Activated CD8-positive, alpha-beta T cell treated with anti-CD3 and anti-CD28 coated beads for 36 hours (primary cell): Measurements from ENCODE around the gene NFKBIZ. TPM values are rescaled to one million over a fixed set of nuclear protein-coding genes. Genes with fewer than 3 reads are reported as not detected.

ENCODE experiments used
- ATAC-seq: fragments of 200-7000 bp; cut with Tn5 transposase; one replicate; pipeline ENCODE4 v1.10.0; 2021; ENCODE audit warnings: mild to moderate bottlenecking, moderate library complexity
- CTCF ChIA-PET: fragments of 350-600 bp; sonication (Branson Sonifier 250); formaldehyde crosslinking; loops from one replicate; lab custom pipeline; 2021; ENCODE audit warnings: antibody characterized with exemption; lab: Charles Lee
- POLR2A ChIA-PET: fragments of 350-600 bp; sonication (Branson Sonifier 250); formaldehyde crosslinking; loops from one replicate; lab custom pipeline; 2021; ENCODE audit warnings: antibody characterized with exemption; lab: Charles Lee
- DNase-seq: peaks from one replicate; pipeline ENCODE4 v3.0.0-alpha.2; 2020
- H3K27ac Mint-ChIP-seq: one replicate; pipeline ENCODE4 v1.8.0; 2021; ENCODE audit warnings: mild to moderate bottlenecking, mixed read lengths
- H3K27me3 Mint-ChIP-seq: one replicate; pipeline ENCODE4 v1.8.0; 2021; ENCODE audit warnings: mixed read lengths
- H3K36me3 Mint-ChIP-seq: one replicate; pipeline ENCODE4 v1.8.0; 2021; ENCODE audit warnings: low read depth, mixed read lengths
- H3K4me1 Mint-ChIP-seq: one replicate; pipeline ENCODE4 v1.8.0; 2021; ENCODE audit warnings: low read depth, mixed read lengths
- H3K4me3 Mint-ChIP-seq: one replicate; pipeline ENCODE4 v1.8.0; 2021; ENCODE audit warnings: mild to moderate bottlenecking, moderate library complexity, mixed read lengths
- H3K9me3 Mint-ChIP-seq: one replicate; pipeline ENCODE4 v1.8.0; 2021; ENCODE audit warnings: mixed read lengths
- CTCF ChIP-seq: fragments of 200-600 bp; IDR thresholded peaks from one replicate; pipeline ENCODE4 v1.8.0; 2022; ENCODE audit warnings: antibody characterized with exemption, mild to moderate bottlenecking
- intact Hi-C: fragments of 100-400 bp; cut with micrococcal nuclease; formaldehyde crosslinking; loops from one replicate; pipeline ENCODE4 v1.10.0; 2022
- total RNA-seq, 2 experiments: library from RNA; stranded (reverse); gene quantifications; one replicate each; pipeline ENCODE4 v1.2.3, GENCODE V29; 2021

NFKBIZ gene
- total RNA-seq, 2 experiments from 2014 or later, result 62.1 to 70.6 TPM

DNA sequence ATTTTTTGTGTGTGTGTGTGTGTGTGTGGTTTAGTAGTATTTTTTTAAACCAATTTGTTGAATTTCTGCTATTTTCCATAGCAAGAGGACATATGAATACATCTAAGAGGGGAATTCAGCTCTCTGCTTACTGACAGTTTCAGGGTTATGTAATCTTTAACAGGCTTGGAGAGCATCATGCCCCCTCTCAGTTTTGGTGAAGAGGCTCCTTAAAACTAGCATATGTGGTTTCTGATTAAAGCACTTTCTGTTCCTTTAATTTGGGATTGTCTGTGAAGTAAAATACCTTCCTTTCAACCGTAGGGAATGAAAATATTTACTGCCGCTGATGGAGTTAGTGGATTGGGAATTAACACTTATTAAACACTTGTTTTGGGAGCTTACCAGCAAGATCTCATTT, 19.4 kb upstream of the NFKBIZ start:
- no peak for TF ChIP-seq CTCF
- DNase-seq, result no peak
- no peaks in the 10 kb centered on the region for H3K9me3 Mint-ChIP-seq
- peaks cover 76% of the 10 kb centered on the region for H3K4me1 Mint-ChIP-seq
- peak overlapping the region; percentile 95 for H3K27ac Mint-ChIP-seq
- ChIA-PET POLR2A (interaction anchor here (0.8 to 5.2 kb wide), 6 partner anchors 9 to 263 kb away, joined by 3 to 151 read pairs (median 4); partner anchors contain the start of genes NFKBIZ and NXPE3), CTCF (interaction anchor here (0.8 to 2.5 kb wide), 10 partner anchors 8 to 400 kb away, joined by 3 to 11 read pairs (median 6); partner anchors contain the start of gene NFKBIZ)
- ATAC-seq, result no peak
- peak overlapping the region; percentile 84 for H3K4me3 Mint-ChIP-seq
- peaks cover 60% of the 10 kb centered on the region for H3K36me3 Mint-ChIP-seq
- intact Hi-C loops, result loop anchor here (5.0 to 10.0 kb wide), 2 partner anchors 105 to 262 kb away; no protein-coding TSS in a partner anchor
- no peaks in the 10 kb centered on the region for H3K27me3 Mint-ChIP-seq

DNA sequence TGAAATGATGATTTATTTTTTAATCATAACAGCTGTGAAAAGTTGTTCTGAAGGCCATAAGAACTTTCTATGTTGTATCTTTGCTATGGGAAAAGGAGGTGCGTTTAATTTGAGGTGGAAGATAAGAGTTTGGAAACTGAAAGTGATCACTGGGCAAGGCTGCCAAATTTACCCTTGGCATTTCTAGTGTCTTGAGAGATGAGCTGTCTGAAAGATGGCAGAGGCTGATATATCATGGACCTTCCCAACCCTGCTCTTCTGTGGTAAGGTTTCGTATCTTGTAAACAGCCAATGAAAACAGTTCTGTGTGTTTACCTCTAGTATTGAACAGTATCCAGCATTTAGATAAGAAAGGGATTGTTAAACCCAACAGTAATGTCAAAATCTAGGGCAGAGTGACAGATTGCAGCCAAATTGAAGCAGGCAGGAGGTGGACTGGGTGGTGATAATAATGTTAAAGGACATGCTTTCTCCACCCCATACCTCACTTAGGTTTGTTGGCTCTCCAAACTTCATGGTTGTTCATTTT, 15.8 kb upstream of the NFKBIZ start:
- H3K27ac Mint-ChIP-seq, result no peak overlapping the region
- no peaks in the 10 kb centered on the region for H3K27me3 Mint-ChIP-seq
- intact Hi-C loops, result no loop called here
- ATAC-seq (no peak), DNase-seq (no peak)
- H3K4me3 Mint-ChIP-seq, result peak overlapping the region; percentile 12
- POLR2A ChIA-PET, result interaction anchor here (5.6 kb wide), 1 partner anchor 15 kb away, joined by 36 read pairs; the partner anchor contains the start of gene NFKBIZ
- no peak for TF ChIP-seq CTCF
- H3K4me1 Mint-ChIP-seq, result peaks cover 83% of the 10 kb centered on the region
- CTCF ChIA-PET, result no interaction called here
- H3K36me3 Mint-ChIP-seq, result peaks cover 74% of the 10 kb centered on the region
- H3K9me3 Mint-ChIP-seq, result no peaks in the 10 kb centered on the region

DNA sequence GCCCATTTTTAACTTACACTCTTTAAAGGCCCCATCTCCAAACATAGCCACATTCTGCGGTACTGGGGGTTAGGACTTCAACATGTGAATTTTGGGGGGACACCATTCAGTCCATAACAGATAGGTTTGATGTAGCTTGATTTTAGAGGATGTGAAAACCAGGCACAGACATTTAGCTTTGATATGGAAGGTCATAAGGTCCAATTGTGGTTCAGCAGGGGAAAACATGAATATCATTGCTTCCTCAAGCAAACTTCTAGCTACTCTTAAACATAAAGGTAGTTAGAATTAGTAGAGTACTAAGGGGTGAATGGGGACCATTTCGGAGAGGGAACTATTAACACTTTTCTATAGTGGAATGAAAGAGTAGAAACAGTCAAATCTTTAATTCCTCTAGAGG, 13.6 kb upstream of the NFKBIZ start:
- ChIA-PET POLR2A (interaction anchor here (1.0 to 5.6 kb wide), 2 partner anchors 13 to 22 kb away, joined by 3 to 36 read pairs; partner anchors contain the start of gene NFKBIZ), CTCF (interaction anchor here (1.0 to 2.0 kb wide), 6 partner anchors 11 to 393 kb away, joined by 3 to 9 read pairs (median 4); partner anchors contain the start of gene NFKBIZ)
- H3K27me3 Mint-ChIP-seq, result no peaks in the 10 kb centered on the region
- intact Hi-C loops, result no loop called here
- ATAC-seq, result no peak
- peaks cover 72% of the 10 kb centered on the region for H3K4me1 Mint-ChIP-seq
- H3K9me3 Mint-ChIP-seq, result no peaks in the 10 kb centered on the region
- no peak for DNase-seq
- no peak for TF ChIP-seq CTCF
- H3K4me3 Mint-ChIP-seq, result no peak overlapping the region
- H3K36me3 Mint-ChIP-seq, result peaks cover 59% of the 10 kb centered on the region
- no peak overlapping the region for H3K27ac Mint-ChIP-seq

DNA sequence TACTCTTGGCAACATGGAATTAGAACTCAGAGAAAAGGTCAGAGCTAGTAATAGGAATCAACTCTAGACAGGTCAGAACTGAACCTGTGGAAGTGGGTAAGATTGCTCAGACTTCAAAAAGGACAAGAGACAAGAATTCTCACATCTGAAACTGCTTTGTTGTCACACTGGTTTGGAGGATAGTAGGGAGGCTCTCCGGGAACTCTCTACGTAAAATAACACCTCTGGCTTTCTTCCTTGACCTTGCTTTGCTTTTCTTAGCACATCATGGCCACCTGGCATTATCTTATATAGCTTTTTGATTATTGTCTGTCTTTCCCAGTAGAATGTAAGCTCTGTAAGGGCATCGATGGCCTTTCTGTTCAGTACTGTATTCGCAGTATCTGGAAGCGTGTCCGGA, 13.2 kb upstream of the NFKBIZ start:
- H3K9me3 Mint-ChIP-seq, result no peaks in the 10 kb centered on the region
- TF ChIP-seq CTCF, result no peak
- peaks cover 69% of the 10 kb centered on the region for H3K4me1 Mint-ChIP-seq
- H3K36me3 Mint-ChIP-seq, result peaks cover 60% of the 10 kb centered on the region
- ATAC-seq (no peak), DNase-seq (no peak)
- no peak overlapping the region for H3K4me3 Mint-ChIP-seq
- no peak overlapping the region for H3K27ac Mint-ChIP-seq
- CTCF ChIA-PET, result interaction anchor here (1.0 to 2.0 kb wide), 6 partner anchors 12 to 393 kb away, joined by 3 to 9 read pairs (median 4); partner anchors contain the start of gene NFKBIZ
- POLR2A ChIA-PET, result interaction anchor here (1.0 to 5.6 kb wide), 2 partner anchors 13 to 22 kb away, joined by 3 to 36 read pairs; partner anchors contain the start of gene NFKBIZ
- intact Hi-C loops, result no loop called here
- H3K27me3 Mint-ChIP-seq, result no peaks in the 10 kb centered on the region
